ENCODE results near the gene CAPS2. TPM values are rescaled to one million over a fixed set of nuclear protein-coding genes. Genes with fewer than 3 reads are reported as not detected.

Gene CAPS2
- total RNA-seq, 1 experiment from 2014 or later, result 4.3 TPM

GRCh38 chr12:75345531-75345930 lies 15.4 kb upstream of the CAPS2 start:
- Histone ChIP-seq H2BK120ac (ENCODE audit: low read depth, low read length, poor library complexity, severe bottlenecking) (no peak overlapping the region), H3K27me3 (ENCODE audit: insufficient read depth, low read length) (no peaks in the 10 kb centered on the region), H2BK20ac (ENCODE audit: low read depth, low read length, poor library complexity, severe bottlenecking) (no peak overlapping the region), H3T11ph (ENCODE audit: low read length) (no peak overlapping the region), H4K5ac (ENCODE audit: insufficient read length, low read depth, low read length) (no peak overlapping the region), H3K18ac (ENCODE audit: insufficient read length, low read depth, low read length) (no peak overlapping the region), H3K79me1 (ENCODE audit: insufficient read depth, low read depth, low read length, poor library complexity, severe bottlenecking) (no peaks in the 10 kb centered on the region), H3K23ac (ENCODE audit: insufficient read length, low read depth, low read length) (no peak overlapping the region), H3K56ac (ENCODE audit: insufficient read length, low read depth, low read length) (no peak overlapping the region), H3K14ac (ENCODE audit: insufficient read depth, low read length) (no peak overlapping the region), H4K91ac (ENCODE audit: insufficient read length, low read depth, low read length) (no peak overlapping the region), H3K4ac (ENCODE audit: low read depth, low read length) (no peak overlapping the region), H2AFZ (ENCODE audit: low read length) (no peak overlapping the region), H3K9ac (ENCODE audit: extremely low read depth, insufficient read length, low read length) (no peak overlapping the region), H2BK12ac (ENCODE audit: insufficient read length, low read depth, low read length) (no peak overlapping the region), H3K79me2 (ENCODE audit: insufficient read depth, low read length) (no peaks in the 10 kb centered on the region), H4K8ac (replicated peaks; ENCODE audit: insufficient read length, low read depth, low read length) (no peak overlapping the region), H3K27ac (ENCODE audit: insufficient read length, low read depth, low read length) (no peak overlapping the region), H3K9me3 (ENCODE audit: control insufficient read depth, low read depth, low read length) (no peaks in the 10 kb centered on the region), H3K4me2 (ENCODE audit: insufficient read depth, insufficient read length, low read length) (no peak overlapping the region), H2BK5ac (ENCODE audit: insufficient read length, low read length) (no peak overlapping the region), H3K23me2 (ENCODE audit: insufficient read length, low read depth, low read length, poor library complexity, severe bottlenecking) (no peaks in the 10 kb centered on the region), H2BK15ac (ENCODE audit: low read depth, low read length) (no peak overlapping the region), H2AK5ac (ENCODE audit: insufficient read length, low read length) (no peak overlapping the region), H4K20me1 (ENCODE audit: control insufficient read depth, insufficient read depth, insufficient read length) (no peaks in the 10 kb centered on the region), H3K4me1 (ENCODE audit: insufficient read depth, low read length) (no peaks in the 10 kb centered on the region)
- Mint-ChIP-seq H3K4me1 (no peaks in the 10 kb centered on the region), H3K27me3 (ENCODE audit: low read depth) (no peaks in the 10 kb centered on the region), H3K4me3 (no peak overlapping the region), H3K36me3 (ENCODE audit: insufficient read depth in 1 of 3, low read depth in 3 of 3) (peaks cover 0 to 2% (median 0%) of the 10 kb centered on the region in 3 experiments; a peak in 1 of 7 replicates), H3K27ac (no peak overlapping the region), H3K9me3 (no peaks in the 10 kb centered on the region; a peak in 1 of 5 replicates)
- no CpG with 5 or more reads among the region's 2 CpGs for WGBS (ENCODE audit: extremely low coverage, insufficient read length, low lambda C conversion rate)
- no peak for TF ChIP-seq CTCF (conservative IDR thresholded peaks at IDR 0.05)
- no peak for DNase-seq
